Heart right ventricle (tissue), 16 donors: Measurements from ENCODE around the gene TSPAN5. TPM values are rescaled to one million over a fixed set of nuclear protein-coding genes. Genes with fewer than 3 reads are reported as not detected.

Experiments used
- ATAC-seq, 8 donors: fragments of 200-7000 bp; cut with Tn5 transposase; one replicate each; pipeline ENCODE4 v1.9.1; 2020; ENCODE audit warnings: mild to moderate bottlenecking in 8 of 8, moderate library complexity in 8 of 8, moderate number of reproducible peaks in 1 of 8
- DNase-seq, 2 donors: peaks; one replicate each; pipeline ENCODE4 v3.0.0-alpha.2; 2020
- H3K27ac ChIP-seq, 10 donors: fragments of 200-600 bp; sonication (generic) in 2 of 10; one replicate each; pipeline versions ENCODE4 v1.5.0 to v1.8.0; 2020 to 2022; ENCODE audit warnings: mild to moderate bottlenecking in 3 of 10
- H3K27me3 ChIP-seq, 7 donors: fragments of 200-600 bp; one replicate each; pipeline ENCODE4 v1.8.0; 2021 to 2022; ENCODE audit warnings: mild to moderate bottlenecking in 2 of 7
- H3K36me3 ChIP-seq, 9 donors: fragments of 200-600 bp; sonication (generic) in 1 of 9; one replicate each; pipeline versions ENCODE4 v1.5.0 to v1.8.0; 2020 to 2022; ENCODE audit warnings: mild to moderate bottlenecking in 2 of 9
- H3K4me1 ChIP-seq, 9 donors: fragments of 200-600 bp; sonication (generic) in 1 of 9; one replicate each; pipeline versions ENCODE4 v1.5.0 to v1.8.0; 2020 to 2022; ENCODE audit warnings: mild to moderate bottlenecking in 4 of 9
- H3K4me3 ChIP-seq, 10 donors: fragments of 200-600 bp; sonication (generic) in 2 of 10; one replicate each; pipeline versions ENCODE4 v1.5.0 to v1.8.0; 2020 to 2022; ENCODE audit warnings: mild to moderate bottlenecking in 7 of 10, moderate library complexity in 2 of 10
- H3K9me3 ChIP-seq, 11 donors: fragments of 200-600 bp in 10 of 11; sonication (generic) in 2 of 11; one replicate each; pipeline versions ENCODE4 v1.5.0 to v1.8.0; 2013 to 2022; ENCODE audit warnings: mild to moderate bottlenecking in 2 of 11, control low read depth in 1 of 11, moderate library complexity in 1 of 11
- CTCF ChIP-seq, 9 donors: fragments of 200-600 bp; sonication (generic) in 2 of 9; IDR thresholded peaks; one replicate each; pipeline versions ENCODE4 v1.5.0 to v1.8.0; 2021 to 2022; ENCODE audit warnings: antibody characterized with exemption in 9 of 9, mild to moderate bottlenecking in 5 of 9, moderate library complexity in 1 of 9
- WGBS, 2 donors: extraction: QIAGEN DNeasy Blood & Tissue Kit; methylation state at CpG; one replicate each; pipeline ENCODE4 v1.1.7; 2013; ENCODE audit warnings: inconsistent platforms in 1 of 2; 5-methylcytosine and 5-hydroxymethylcytosine counted together
- intact Hi-C, 10 donors: fragments of 100-400 bp; cut with DNase I; formaldehyde crosslinking; loops; one replicate each; pipeline versions ENCODE4 v1.11.1 to v1.14.2; 2022
- polyA plus RNA-seq, 2 donors: library from polyadenylated mRNA; stranded (reverse); fragments of 200-250 nt; gene quantifications; one replicate each; pipeline ENCODE4 v1.2.3, GENCODE V29; 2013
- total RNA-seq, 10 donors: library from RNA; stranded (reverse); fragmentation: NEBNext Ultra II Directional in 3 of 10; extraction: Animal tissue kit (Norgen Biotek cat#: 25700) in 3 of 10; gene quantifications; one replicate each; pipeline versions ENCODE4 v1.2.1 to v1.2.4, GENCODE V29; 2021 to 2023
- donor health status: Arrhythmogenic right ventricular cardiomyopathy.
- donor health status: ischemic (EF 13 %, LVEDD 7.1; RV severe dilation, severe dysfunction).
- donor health status: healthy with polysubstance abuse.
- donor health status: DM: no; HTN: yes; CAD: no.
- donor health status: DM: no; HTN: no; CAD: no.
- donor health status: ischemic (EF 25% LVEDD 6.9; RV normal size, moderate dysfunction).
- donor health status: ischemic (EF 25% LVEDD 5.7; RV mildly dilated, moderate dysfunction).
- donor health status: healthy.
- donor health status: DM: yes; HTN: yes; CAD: no.
- donor health status: Ischemic cardiomyopathy.
- donor health status: ischemic (EF 35%, LVEDD 5.7; RV mildly dilated, moderate dysfunction).
- donor health status: nonischemic (EF 11% LVEDD 7.7; RV severe dilation, severe dysfunction).
- donor health status: DM: yes; HTN: yes; CAD: no.
- donor health status: PGD.
- donor health status: ischemic (EF 29% LVEDD 5.4; RV normal size, mild dysfunction).
- donor health status: nonischemic (EF 23%, LVEDD 6.1; RV moderate dilation, normal function).

Gene TSPAN5
- total and polyA plus RNA-seq, 12 donors: 0.85 to 6.7 (median 3.8) TPM

GRCh38 chr4:98557194-98557892 is 101.1 kb downstream of the TSPAN5 start:
- intact Hi-C loops: no loop called here
- no peak overlapping the region for H3K27ac ChIP-seq
- DNase-seq (no peak), ATAC-seq (no peak)
- 52 to 60% methylated on average over 7 of the region's 7 CpGs for WGBS, 2 donors
- H3K4me1 ChIP-seq: peaks cover 0 to 8% (median 0%) of the 10 kb centered on the region in 9 donors
- no peaks in the 10 kb centered on the region for H3K9me3 ChIP-seq
- no peak for TF ChIP-seq CTCF (IDR thresholded peaks at IDR 0.05)
- H3K27me3 ChIP-seq: no peaks in the 10 kb centered on the region
- no peaks in the 10 kb centered on the region for H3K36me3 ChIP-seq
- H3K4me3 ChIP-seq: no peak overlapping the region

- Histone ChIP-seq H3K36me3 (no peaks in the 10 kb centered on the region), H3K4me1 (peaks cover 0 to 8% (median 0%) of the 10 kb centered on the region in 9 donors), H3K27me3 (no peaks in the 10 kb centered on the region), H3K4me3 (no peak overlapping the region), H3K9me3 (no peaks in the 10 kb centered on the region), H3K27ac (no peak overlapping the region)
- 79 to 88% methylated on average over 2 of the region's 2 CpGs for WGBS, 2 donors
- no peak for ATAC-seq
- intact Hi-C loops: no loop called here
- DNase-seq: no peak
- TF ChIP-seq CTCF (IDR thresholded peaks at IDR 0.05): no peak
Observed at GRCh38 chr4:98556451-98556850, 102.0 kb downstream of the TSPAN5 start.

- 63 to 74% methylated on average over 10 of the region's 10 CpGs for WGBS, 2 donors
- intact Hi-C loops: no loop called here
- peaks cover 0 to 8% (median 0%) of the 10 kb centered on the region in 9 donors for H3K4me1 ChIP-seq
- no peaks in the 10 kb centered on the region for H3K27me3 ChIP-seq
- H3K36me3 ChIP-seq: no peaks in the 10 kb centered on the region
- DNase-seq: no peak
- H3K27ac ChIP-seq: no peak overlapping the region
- H3K9me3 ChIP-seq: no peaks in the 10 kb centered on the region
- no peak for TF ChIP-seq CTCF (IDR thresholded peaks at IDR 0.05)
- ATAC-seq: peak in 3 of 8 donors; percentile 14 to 79 (median 39)
- no peak overlapping the region for H3K4me3 ChIP-seq
Observed at GRCh38 chr4:98555798-98556445, 102.5 kb downstream of the TSPAN5 start.

- Histone ChIP-seq H3K4me3 (peak overlapping the region; percentile 8 to 54 (median 46)), H3K9me3 (peaks cover 0 to 8% (median 0%) of the 10 kb centered on the region in 11 donors), H3K4me1 (peaks cover 0 to 12% (median 3%) of the 10 kb centered on the region in 9 donors), H3K27ac (peak overlapping the region in 5 of 10 donors; percentile 9 to 53 (median 30)), H3K36me3 (no peaks in the 10 kb centered on the region), H3K27me3 (no peaks in the 10 kb centered on the region)
- intact Hi-C loops: no loop called here
- ATAC-seq: peak; percentile 50 to 82 (median 76)
- TF ChIP-seq CTCF (IDR thresholded peaks at IDR 0.05): peak in 2 of 9 donors; percentile 24 to 35
- WGBS, 2 donors: 33 to 35% methylated on average over 17 of the region's 17 CpGs
- DNase-seq: peak in 1 of 2 donors; percentile 17
Observed at GRCh38 chr4:98546910-98547594, 111.4 kb downstream of the TSPAN5 start.
